ENCODE data around the gene SLC13A1. TPM values are rescaled to one million over a fixed set of nuclear protein-coding genes. Genes with fewer than 3 reads are reported as not detected.

Gene SLC13A1
- polyA plus RNA-seq, 1 donor, result 1.7 TPM

DNA sequence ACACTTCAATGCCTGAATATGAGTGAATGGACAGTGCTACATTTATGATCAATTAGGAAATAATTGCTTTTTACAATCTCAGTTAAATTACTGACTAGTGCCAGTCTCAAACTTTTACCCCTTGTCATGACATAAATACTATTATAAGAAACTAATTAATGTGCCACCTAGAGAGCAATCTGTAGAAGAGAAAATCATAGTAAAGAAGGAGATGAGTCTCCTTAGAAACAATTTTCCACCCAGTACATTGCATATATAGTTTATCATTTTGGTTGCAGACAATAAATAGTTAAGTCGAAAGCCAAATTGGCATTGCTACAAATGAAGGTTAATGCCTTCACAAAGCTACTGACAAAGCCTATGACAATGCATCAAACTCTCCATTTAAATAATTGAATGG lies 68.6 kb downstream of the SLC13A1 start:
- Histone ChIP-seq H3K27me3 (ENCODE audit: control insufficient read depth, insufficient read depth, low read length) (no peaks in the 10 kb centered on the region), H3K4me1 (ENCODE audit: control insufficient read depth, insufficient read depth, low read length) (no peaks in the 10 kb centered on the region), H3K4me3 (ENCODE audit: low read length) (no peak overlapping the region), H3K36me3 (ENCODE audit: control insufficient read depth, insufficient read depth, low read length) (peaks cover 2% of the 10 kb centered on the region), H3K9me3 (ENCODE audit: control insufficient read depth, low read depth, low read length) (no peaks in the 10 kb centered on the region), H3K27ac (ENCODE audit: low read length) (no peak overlapping the region)
- DNase-seq, result no peak
- no CpG with 5 or more reads among the region's 1 CpG for WGBS (ENCODE audit: insufficient coverage, low lambda C conversion rate)

DNA sequence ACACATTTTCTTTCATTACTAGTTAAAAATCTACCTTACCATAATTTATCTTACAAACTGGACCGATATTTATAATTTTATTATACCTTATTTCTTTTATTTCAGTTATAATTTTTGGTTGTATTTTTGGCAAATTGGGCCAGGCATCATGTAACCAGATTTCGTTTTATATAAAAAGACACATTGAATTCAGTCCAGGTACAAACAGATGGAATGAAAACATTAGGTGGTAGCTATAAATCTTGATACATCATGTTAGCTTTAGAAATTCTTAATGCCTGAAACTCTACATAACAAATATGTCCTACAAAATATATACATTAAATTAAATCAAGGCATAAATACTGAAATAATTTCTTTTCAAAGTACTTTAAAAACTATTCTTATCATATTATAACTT lies 73.1 kb downstream of the SLC13A1 start:
- 43% methylated on average over 2 of the region's 2 CpGs for WGBS (ENCODE audit: insufficient coverage, low lambda C conversion rate)
- H3K9me3 ChIP-seq (ENCODE audit: control insufficient read depth, low read depth, low read length), result no peaks in the 10 kb centered on the region
- no peaks in the 10 kb centered on the region for H3K4me1 ChIP-seq (ENCODE audit: control insufficient read depth, insufficient read depth, low read length)

GRCh38 chr7:123126171-123126570 lies 73.6 kb downstream of the SLC13A1 start:
- Histone ChIP-seq H3K4me3 (ENCODE audit: low read length) (no peak overlapping the region), H3K36me3 (ENCODE audit: control insufficient read depth, insufficient read depth, low read length) (no peaks in the 10 kb centered on the region), H3K4me1 (ENCODE audit: control insufficient read depth, insufficient read depth, low read length) (no peaks in the 10 kb centered on the region), H3K27me3 (ENCODE audit: control insufficient read depth, insufficient read depth, low read length) (no peaks in the 10 kb centered on the region), H3K27ac (ENCODE audit: low read length) (no peak overlapping the region), H3K9me3 (ENCODE audit: control insufficient read depth, low read depth, low read length) (no peaks in the 10 kb centered on the region)
- no peak for DNase-seq

More for the DNA sequence above, 73.1 kb downstream of the SLC13A1 start:
- no peak for DNase-seq
- no peaks in the 10 kb centered on the region for H3K27me3 ChIP-seq (ENCODE audit: control insufficient read depth, insufficient read depth, low read length)
- no peak overlapping the region for H3K27ac ChIP-seq (ENCODE audit: low read length)
- H3K36me3 ChIP-seq (ENCODE audit: control insufficient read depth, insufficient read depth, low read length), result no peaks in the 10 kb centered on the region
- no peak overlapping the region for H3K4me3 ChIP-seq (ENCODE audit: low read length)

- Histone ChIP-seq H3K4me3 (ENCODE audit: low read length) (no peak overlapping the region), H3K27ac (ENCODE audit: low read length) (no peak overlapping the region), H3K9me3 (ENCODE audit: control insufficient read depth, low read depth, low read length) (no peaks in the 10 kb centered on the region), H3K4me1 (ENCODE audit: control insufficient read depth, insufficient read depth, low read length) (no peaks in the 10 kb centered on the region), H3K27me3 (ENCODE audit: control insufficient read depth, insufficient read depth, low read length) (no peaks in the 10 kb centered on the region), H3K36me3 (ENCODE audit: control insufficient read depth, insufficient read depth, low read length) (no peaks in the 10 kb centered on the region)
- no CpG with 5 or more reads among the region's 3 CpGs for WGBS (ENCODE audit: insufficient coverage, low lambda C conversion rate)
- no peak for DNase-seq
These were observed 74.5 kb downstream of the SLC13A1 start for GRCh38 chr7:123125231-123125630.

DNA sequence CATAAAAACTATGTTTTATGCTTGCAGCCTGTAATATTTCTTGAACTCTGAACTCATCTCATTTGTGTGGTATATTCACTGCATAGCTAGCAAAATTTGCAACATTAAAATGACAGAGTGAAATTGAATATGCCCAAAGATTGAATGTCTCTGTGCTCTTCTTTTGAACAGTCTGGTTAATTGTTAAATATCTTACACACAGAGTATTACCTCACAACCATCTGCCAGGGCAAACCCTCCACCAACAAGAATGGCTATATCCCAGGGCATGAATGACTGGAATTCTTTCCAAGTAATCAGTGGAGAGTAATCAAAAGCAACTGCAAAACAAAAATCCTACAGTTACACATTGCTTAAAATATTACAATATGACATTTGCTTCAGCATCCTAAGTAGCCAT lies 76.9 kb downstream of the SLC13A1 start:
- H3K9me3 ChIP-seq (ENCODE audit: control insufficient read depth, low read depth, low read length), result no peaks in the 10 kb centered on the region
- no peaks in the 10 kb centered on the region for H3K4me1 ChIP-seq (ENCODE audit: control insufficient read depth, insufficient read depth, low read length)
- no peaks in the 10 kb centered on the region for H3K36me3 ChIP-seq (ENCODE audit: control insufficient read depth, insufficient read depth, low read length)
- H3K27ac ChIP-seq (ENCODE audit: low read length), result no peak overlapping the region
- H3K4me3 ChIP-seq (ENCODE audit: low read length), result no peak overlapping the region
- no peaks in the 10 kb centered on the region for H3K27me3 ChIP-seq (ENCODE audit: control insufficient read depth, insufficient read depth, low read length)
- no peak for DNase-seq

- no peaks in the 10 kb centered on the region for H3K9me3 ChIP-seq (ENCODE audit: control insufficient read depth, low read depth, low read length)
- H3K27ac ChIP-seq (ENCODE audit: low read length), result no peak overlapping the region
- no peak overlapping the region for H3K4me3 ChIP-seq (ENCODE audit: low read length)
- no peaks in the 10 kb centered on the region for H3K4me1 ChIP-seq (ENCODE audit: control insufficient read depth, insufficient read depth, low read length)
- no peak for DNase-seq
- H3K27me3 ChIP-seq (ENCODE audit: control insufficient read depth, insufficient read depth, low read length), result no peaks in the 10 kb centered on the region
- H3K36me3 ChIP-seq (ENCODE audit: control insufficient read depth, insufficient read depth, low read length), result peaks cover 2% of the 10 kb centered on the region
These were observed 79.5 kb downstream of the SLC13A1 start for GRCh38 chr7:123120286-123120685.

- Histone ChIP-seq H3K4me3 (ENCODE audit: low read length) (no peak overlapping the region), H3K9me3 (ENCODE audit: control insufficient read depth, low read depth, low read length) (no peaks in the 10 kb centered on the region), H3K27me3 (ENCODE audit: control insufficient read depth, insufficient read depth, low read length) (no peaks in the 10 kb centered on the region), H3K4me1 (ENCODE audit: control insufficient read depth, insufficient read depth, low read length) (no peaks in the 10 kb centered on the region), H3K27ac (ENCODE audit: low read length) (no peak overlapping the region), H3K36me3 (ENCODE audit: control insufficient read depth, insufficient read depth, low read length) (peaks cover 2% of the 10 kb centered on the region)
- no peak for DNase-seq
- WGBS (ENCODE audit: insufficient coverage, low lambda C conversion rate), result 100% methylated on average over 1 of the region's 3 CpGs
These were observed 84.4 kb downstream of the SLC13A1 start for GRCh38 chr7:123115331-123115730.

GRCh38 chr7:123114288-123114687 lies 85.5 kb downstream of the SLC13A1 start:
- 86% methylated on average over 2 of the region's 2 CpGs for WGBS (ENCODE audit: insufficient coverage, low lambda C conversion rate)
- Histone ChIP-seq H3K36me3 (ENCODE audit: control insufficient read depth, insufficient read depth, low read length) (peaks cover 2% of the 10 kb centered on the region), H3K27ac (ENCODE audit: low read length) (no peak overlapping the region), H3K27me3 (ENCODE audit: control insufficient read depth, insufficient read depth, low read length) (no peaks in the 10 kb centered on the region), H3K9me3 (ENCODE audit: control insufficient read depth, low read depth, low read length) (no peaks in the 10 kb centered on the region), H3K4me3 (ENCODE audit: low read length) (no peak overlapping the region), H3K4me1 (ENCODE audit: control insufficient read depth, insufficient read depth, low read length) (no peaks in the 10 kb centered on the region)
- DNase-seq, result no peak

- Histone ChIP-seq H3K4me1 (ENCODE audit: control insufficient read depth, insufficient read depth, low read length) (no peaks in the 10 kb centered on the region), H3K4me3 (ENCODE audit: low read length) (no peak overlapping the region), H3K27ac (ENCODE audit: low read length) (no peak overlapping the region), H3K36me3 (ENCODE audit: control insufficient read depth, insufficient read depth, low read length) (peaks cover 2% of the 10 kb centered on the region), H3K9me3 (ENCODE audit: control insufficient read depth, low read depth, low read length) (no peaks in the 10 kb centered on the region), H3K27me3 (ENCODE audit: control insufficient read depth, insufficient read depth, low read length) (no peaks in the 10 kb centered on the region)
- 100% methylated on average over 1 of the region's 1 CpG for WGBS (ENCODE audit: insufficient coverage, low lambda C conversion rate)
- no peak for DNase-seq
These were observed 86.9 kb downstream of the SLC13A1 start for GRCh38 chr7:123112833-123113232.

- Histone ChIP-seq H3K9me3 (ENCODE audit: control insufficient read depth, low read depth, low read length) (no peaks in the 10 kb centered on the region), H3K4me1 (ENCODE audit: control insufficient read depth, insufficient read depth, low read length) (no peaks in the 10 kb centered on the region), H3K27ac (ENCODE audit: low read length) (no peak overlapping the region), H3K4me3 (ENCODE audit: low read length) (no peak overlapping the region), H3K36me3 (ENCODE audit: control insufficient read depth, insufficient read depth, low read length) (no peaks in the 10 kb centered on the region), H3K27me3 (ENCODE audit: control insufficient read depth, insufficient read depth, low read length) (no peaks in the 10 kb centered on the region)
- WGBS (ENCODE audit: insufficient coverage, low lambda C conversion rate), result 70% methylated on average over 2 of the region's 2 CpGs
- no peak for DNase-seq
These were observed 100.1 kb downstream of the SLC13A1 start for GRCh38 chr7:123099712-123100111.

DNA sequence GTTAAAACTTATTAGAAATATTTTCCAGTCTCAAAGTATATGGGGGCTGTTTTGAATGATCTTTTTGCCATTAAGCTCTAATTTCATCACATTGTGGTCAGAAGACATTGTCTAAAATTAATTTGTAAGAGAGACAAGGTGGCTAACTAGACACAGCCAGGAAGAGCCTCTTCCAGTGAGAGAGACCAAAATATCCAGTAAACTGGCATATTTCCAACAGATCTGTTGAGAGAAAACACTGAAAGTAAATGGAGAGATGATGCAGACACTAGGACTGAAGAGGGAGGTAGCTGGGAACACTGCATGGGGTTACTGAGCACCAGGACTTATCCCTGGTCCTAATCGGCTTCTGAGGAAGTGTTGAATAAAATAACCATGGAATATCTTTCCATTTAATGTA lies 102.8 kb downstream of the SLC13A1 start:
- no peaks in the 10 kb centered on the region for H3K4me1 ChIP-seq (ENCODE audit: control insufficient read depth, insufficient read depth, low read length)
- DNase-seq, result no peak
- H3K4me3 ChIP-seq (ENCODE audit: low read length), result no peak overlapping the region
- no peaks in the 10 kb centered on the region for H3K9me3 ChIP-seq (ENCODE audit: control insufficient read depth, low read depth, low read length)
- no peaks in the 10 kb centered on the region for H3K36me3 ChIP-seq (ENCODE audit: control insufficient read depth, insufficient read depth, low read length)
- no peaks in the 10 kb centered on the region for H3K27me3 ChIP-seq (ENCODE audit: control insufficient read depth, insufficient read depth, low read length)
- WGBS (ENCODE audit: insufficient coverage, low lambda C conversion rate), result 91% methylated on average over 1 of the region's 1 CpG
- H3K27ac ChIP-seq (ENCODE audit: low read length), result no peak overlapping the region
